HUES64 (cell line): ENCODE results near the gene RNF212.

Source experiments
- H3K27ac ChIP-seq: 2 replicates; pipeline ENCODE4 v1.7.0; 2013; ENCODE audit warnings: low read depth, low read length, inconsistent platforms
- H3K27me3 ChIP-seq: 2 replicates; pipeline ENCODE4 v1.6.1; 2013; ENCODE audit warnings: mild to moderate bottlenecking, low read length; ENCODE audit not compliant: insufficient read depth
- H3K36me3 ChIP-seq: 2 replicates; pipeline ENCODE4 v1.6.1; 2013; ENCODE audit warnings: mild to moderate bottlenecking, low read length; ENCODE audit not compliant: insufficient read depth
- H3K4me1 ChIP-seq: 2 replicates; pipeline ENCODE4 v1.6.1; 2013; ENCODE audit warnings: mild to moderate bottlenecking, low read length, moderate library complexity; ENCODE audit not compliant: insufficient read depth
- H3K4me3 ChIP-seq: 2 replicates; pipeline ENCODE4 v1.5.1; 2013; ENCODE audit warnings: mild to moderate bottlenecking, low read length, moderate library complexity
- H3K9ac ChIP-seq: 2 replicates; pipeline ENCODE4 v1.6.1; 2013; ENCODE audit warnings: mild to moderate bottlenecking, low read depth, low read length
- H3K9me3 ChIP-seq: 2 replicates; pipeline ENCODE4 v1.6.1; 2013; ENCODE audit warnings: low read depth, low read length; ENCODE audit not compliant: insufficient read depth
- WGBS: fragments of 150-250, 120-280 bp; methylation state at CpG from one replicate; pipeline ENCODE4 v1.1.7; 2013; ENCODE audit warnings: missing lambda C conversion rate; 5-methylcytosine and 5-hydroxymethylcytosine counted together

RNF212 gene

GRCh38 chr4:1115528-1116293, 2.3 kb upstream of the RNF212 start:
- H3K4me3 ChIP-seq, result no peak overlapping the region
- H3K4me1 ChIP-seq, result no peaks in the 10 kb centered on the region
- no peaks in the 10 kb centered on the region for H3K9me3 ChIP-seq
- H3K36me3 ChIP-seq, result no peaks in the 10 kb centered on the region
- no peak overlapping the region for H3K9ac ChIP-seq
- H3K27ac ChIP-seq, result no peak overlapping the region
- WGBS, result 88% methylated on average over 7 of the region's 8 CpGs
- peaks cover 69% of the 10 kb centered on the region for H3K27me3 ChIP-seq

DNA sequence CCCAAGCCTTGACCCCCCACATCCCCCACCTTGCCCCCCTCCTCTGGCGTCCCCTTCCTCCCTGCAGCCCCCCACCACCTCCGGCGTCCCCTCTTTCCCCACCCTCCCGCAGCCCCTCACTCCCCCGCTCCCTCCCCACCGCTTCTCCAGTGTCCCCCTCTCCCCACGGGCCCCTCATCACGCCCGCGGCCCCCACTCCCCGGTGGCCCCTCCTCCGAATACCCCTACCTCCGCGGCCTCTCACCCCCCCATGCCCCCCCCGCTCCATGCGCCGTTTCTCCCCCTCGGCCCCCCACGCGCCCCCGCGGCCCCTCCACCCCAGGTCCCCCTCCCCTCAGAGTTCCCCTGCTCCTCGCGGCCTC, 562 bp downstream of the RNF212 start:
- H3K9me3 ChIP-seq, result no peaks in the 10 kb centered on the region
- H3K27me3 ChIP-seq, result peaks cover 68% of the 10 kb centered on the region
- no peak overlapping the region for H3K27ac ChIP-seq
- H3K9ac ChIP-seq, result no peak overlapping the region
- WGBS, result 93% methylated on average over 3 of the region's 24 CpGs
- H3K4me1 ChIP-seq, result peaks cover 4% of the 10 kb centered on the region; the same call in 1 of the 2 replicates
- H3K36me3 ChIP-seq, result no peaks in the 10 kb centered on the region
- H3K4me3 ChIP-seq, result no peak overlapping the region

GRCh38 chr4:1112174-1112820, 1.1 kb downstream of the RNF212 start:
- H3K9me3 ChIP-seq, result no peaks in the 10 kb centered on the region
- H3K4me3 ChIP-seq, result no peak overlapping the region
- H3K27ac ChIP-seq, result no peak overlapping the region
- H3K4me1 ChIP-seq, result peaks cover 4% of the 10 kb centered on the region; the same call in 1 of the 2 replicates
- no peaks in the 10 kb centered on the region for H3K36me3 ChIP-seq
- 83% methylated on average over 22 of the region's 27 CpGs for WGBS
- peaks cover 63% of the 10 kb centered on the region for H3K27me3 ChIP-seq
- H3K9ac ChIP-seq, result no peak overlapping the region

- WGBS, result 80% methylated on average over 8 of the region's 8 CpGs
- Histone ChIP-seq H3K27me3 (peaks cover 58% of the 10 kb centered on the region), H3K36me3 (no peaks in the 10 kb centered on the region), H3K4me1 (peaks cover 4% of the 10 kb centered on the region; the same call in 1 of the 2 replicates), H3K9me3 (no peaks in the 10 kb centered on the region), H3K9ac (no peak overlapping the region), H3K4me3 (no peak overlapping the region), H3K27ac (no peak overlapping the region)
Measured at GRCh38 chr4:1111259-1111809, 2.0 kb downstream of the RNF212 start.

DNA sequence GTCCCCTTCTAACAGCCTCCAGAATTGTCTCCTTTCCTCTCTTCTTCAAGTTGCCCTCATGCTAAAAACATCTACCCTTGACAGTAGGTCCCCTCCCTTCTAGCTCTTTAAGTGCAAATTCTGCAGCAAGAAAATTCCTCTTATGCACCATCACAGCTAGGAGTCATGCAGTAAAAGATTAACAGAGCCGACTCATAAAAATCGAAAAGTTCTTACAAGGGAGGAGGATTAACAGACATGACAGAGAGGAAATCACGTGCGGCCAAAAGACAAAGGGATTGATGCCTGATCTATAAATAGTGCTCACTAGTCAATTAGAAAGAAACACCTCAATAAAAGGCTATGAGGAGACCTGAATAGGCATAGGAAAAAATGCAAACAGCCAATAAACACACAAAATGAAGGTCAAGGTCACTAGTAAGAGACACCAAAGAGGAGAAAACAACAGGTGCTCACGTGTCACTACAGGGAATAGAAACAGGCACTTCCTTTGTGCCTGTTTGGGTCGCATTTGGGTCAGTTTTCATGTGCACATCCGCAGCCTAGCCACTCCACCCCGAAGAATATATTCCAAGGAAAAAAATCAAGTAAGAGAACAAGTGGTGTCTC, 3.4 kb downstream of the RNF212 start:
- WGBS, result 82% methylated on average over 8 of the region's 8 CpGs
- peaks cover 4% of the 10 kb centered on the region; the same call in 1 of the 2 replicates for H3K4me1 ChIP-seq
- H3K36me3 ChIP-seq, result no peaks in the 10 kb centered on the region
- no peaks in the 10 kb centered on the region for H3K9me3 ChIP-seq
- peaks cover 45% of the 10 kb centered on the region for H3K27me3 ChIP-seq
- H3K27ac ChIP-seq, result no peak overlapping the region
- H3K4me3 ChIP-seq, result no peak overlapping the region
- no peak overlapping the region for H3K9ac ChIP-seq

DNA sequence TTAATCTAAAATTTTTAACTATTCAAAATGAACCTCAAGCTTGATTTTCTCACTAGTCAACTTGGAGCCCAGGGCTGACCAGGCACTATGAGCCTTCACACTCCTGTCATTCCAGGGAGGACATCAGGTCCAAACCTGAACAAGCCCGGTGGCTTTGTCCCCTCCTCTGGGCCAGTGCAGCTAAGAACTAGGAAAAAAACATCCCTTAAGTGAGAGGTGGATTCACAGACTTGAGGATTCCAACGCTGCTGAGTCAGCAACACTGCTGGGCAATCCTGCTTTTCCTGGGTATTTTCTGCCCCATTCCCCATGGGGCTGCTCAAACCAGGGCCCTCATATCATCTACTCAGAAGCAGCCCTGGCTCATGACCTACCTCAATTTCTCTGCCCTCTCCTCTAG, 4.0 kb downstream of the RNF212 start:
- Histone ChIP-seq H3K36me3 (no peaks in the 10 kb centered on the region), H3K9ac (no peak overlapping the region), H3K4me3 (no peak overlapping the region), H3K4me1 (peaks cover 4% of the 10 kb centered on the region; the same call in 1 of the 2 replicates), H3K27me3 (peaks cover 38% of the 10 kb centered on the region), H3K9me3 (no peaks in the 10 kb centered on the region), H3K27ac (no peak overlapping the region)
- 77% methylated on average over 2 of the region's 2 CpGs for WGBS

DNA sequence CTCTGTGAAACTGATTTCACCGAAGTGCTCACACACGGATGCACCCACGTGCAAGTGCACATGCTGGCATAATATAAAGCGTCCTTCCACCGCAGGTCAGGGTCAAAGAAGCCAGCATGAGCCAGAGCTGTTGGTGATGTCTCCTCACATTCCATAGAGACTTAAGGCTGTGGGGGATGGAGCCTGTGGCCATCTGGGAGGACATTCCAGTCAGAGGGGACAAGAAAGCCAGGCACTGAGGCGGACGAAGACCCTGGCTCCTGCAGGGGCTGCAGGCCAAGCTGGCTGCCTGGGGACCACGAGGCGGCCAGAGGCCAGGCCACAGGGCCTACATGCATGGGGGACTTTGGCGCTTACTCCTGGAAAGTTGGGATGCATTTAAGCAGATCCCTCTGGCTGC, 7.7 kb downstream of the RNF212 start:
- Histone ChIP-seq H3K27me3 (peaks cover 12% of the 10 kb centered on the region), H3K4me3 (no peak overlapping the region), H3K4me1 (peaks cover 4% of the 10 kb centered on the region; the same call in 1 of the 2 replicates), H3K36me3 (no peaks in the 10 kb centered on the region), H3K9ac (no peak overlapping the region), H3K27ac (no peak overlapping the region), H3K9me3 (no peaks in the 10 kb centered on the region)
- 80% methylated on average over 10 of the region's 10 CpGs for WGBS

- H3K27ac ChIP-seq, result no peak overlapping the region
- H3K4me3 ChIP-seq, result no peak overlapping the region
- H3K27me3 ChIP-seq, result peaks cover 6% of the 10 kb centered on the region
- peaks cover 1% of the 10 kb centered on the region; the same call in 1 of the 2 replicates for H3K4me1 ChIP-seq
- no peaks in the 10 kb centered on the region for H3K9me3 ChIP-seq
- H3K9ac ChIP-seq, result no peak overlapping the region
- 84% methylated on average over 12 of the region's 12 CpGs for WGBS
- H3K36me3 ChIP-seq, result no peaks in the 10 kb centered on the region
Measured at GRCh38 chr4:1105067-1105466, 8.3 kb downstream of the RNF212 start.

GRCh38 chr4:1104647-1105046, 8.7 kb downstream of the RNF212 start:
- no peak overlapping the region for H3K27ac ChIP-seq
- H3K4me3 ChIP-seq, result no peak overlapping the region
- H3K27me3 ChIP-seq, result peaks cover 2% of the 10 kb centered on the region
- H3K9ac ChIP-seq, result no peak overlapping the region
- 85% methylated on average over 8 of the region's 8 CpGs for WGBS
- H3K36me3 ChIP-seq, result no peaks in the 10 kb centered on the region
- H3K9me3 ChIP-seq, result no peaks in the 10 kb centered on the region
- H3K4me1 ChIP-seq, result no peaks in the 10 kb centered on the region

DNA sequence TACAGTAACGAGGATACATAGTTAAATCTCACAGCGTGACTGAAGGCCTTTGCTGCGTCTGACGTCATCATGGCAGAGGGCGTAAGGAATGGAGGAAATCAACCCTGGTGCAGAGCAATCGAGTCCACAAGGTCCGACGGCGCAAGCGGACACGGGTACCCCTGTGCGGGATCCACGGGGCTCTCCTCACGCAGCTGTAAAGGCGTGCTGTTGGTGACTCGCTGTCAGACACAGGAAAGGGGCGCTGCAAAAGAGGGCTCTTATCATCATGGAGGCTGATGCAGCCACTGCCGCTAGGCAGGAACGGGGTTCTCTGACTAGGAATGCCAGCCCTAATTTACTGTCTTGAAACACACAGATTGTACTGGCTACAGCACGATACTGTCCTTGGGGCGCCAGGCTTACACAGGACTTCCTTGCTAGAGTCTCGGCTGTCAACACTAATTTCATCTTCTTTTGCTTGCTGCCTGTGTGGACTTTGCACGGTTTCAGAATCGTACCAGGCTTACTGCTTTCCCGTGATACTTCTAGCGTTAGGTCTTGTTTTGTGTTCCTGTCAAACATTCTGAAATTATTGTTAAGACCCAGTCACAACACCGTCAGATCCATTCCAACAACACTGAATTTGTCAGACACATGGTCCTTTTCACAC, 13.6 kb downstream of the RNF212 start:
- Histone ChIP-seq H3K36me3 (no peaks in the 10 kb centered on the region), H3K9me3 (no peaks in the 10 kb centered on the region), H3K27me3 (no peaks in the 10 kb centered on the region), H3K9ac (no peak overlapping the region), H3K4me1 (no peaks in the 10 kb centered on the region), H3K4me3 (no peak overlapping the region), H3K27ac (no peak overlapping the region)
- WGBS, result 92% methylated on average over 27 of the region's 27 CpGs

DNA sequence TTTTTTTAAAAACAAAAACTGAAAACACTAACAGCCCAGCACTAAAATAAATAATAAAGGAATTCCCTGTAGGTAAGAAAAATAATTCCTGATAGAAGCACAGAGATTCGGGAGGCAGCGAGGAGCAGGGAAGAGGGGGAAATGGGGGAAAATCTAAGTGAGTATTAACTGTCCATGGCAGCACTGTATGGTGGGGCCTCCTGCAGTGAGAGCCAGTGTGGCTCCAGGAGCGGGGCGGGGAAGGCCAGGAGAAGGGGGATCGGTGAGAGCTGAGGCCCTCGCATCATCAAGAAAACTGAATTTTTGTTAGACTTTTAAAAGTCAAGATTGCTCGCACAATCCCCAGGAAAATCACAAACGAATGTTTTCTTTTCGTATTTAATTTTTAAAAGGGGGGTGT, 14.1 kb downstream of the RNF212 start:
- H3K27ac ChIP-seq, result no peak overlapping the region
- no peak overlapping the region for H3K9ac ChIP-seq
- H3K4me1 ChIP-seq, result no peaks in the 10 kb centered on the region
- no peaks in the 10 kb centered on the region for H3K36me3 ChIP-seq
- no peak overlapping the region for H3K4me3 ChIP-seq
- H3K9me3 ChIP-seq, result no peaks in the 10 kb centered on the region
- H3K27me3 ChIP-seq, result no peaks in the 10 kb centered on the region
- WGBS, result 93% methylated on average over 9 of the region's 9 CpGs
